Measurements from ENCODE around the gene KCND2. TPM values are rescaled to one million over a fixed set of nuclear protein-coding genes. Genes with fewer than 3 reads are reported as not detected.

The KCND2 gene
- total and polyA plus RNA-seq, 2 donors from 2014 or later, result 0.19 TPM; not detected in 1

- Histone ChIP-seq H3K36me3 (ENCODE audit: control insufficient read depth in 2 of 3, insufficient read depth in 3 of 3, low read length in 3 of 3) (no peaks in the 10 kb centered on the region), H3K4me1 (ENCODE audit: control insufficient read depth in 2 of 3, insufficient read depth in 2 of 3, low read depth in 1 of 3, low read length in 3 of 3) (no peaks in the 10 kb centered on the region), H3K4me3 (ENCODE audit: low read length in 3 of 3) (no peak overlapping the region), H3K27ac (ENCODE audit: low read depth in 2 of 2, low read length in 2 of 2) (no peak overlapping the region), H3K9ac (ENCODE audit: low read length in 3 of 3) (no peak overlapping the region), H3K27me3 (ENCODE audit: control insufficient read depth, insufficient read depth, low read length) (no peaks in the 10 kb centered on the region), H3K9me3 (ENCODE audit: control insufficient read depth in 2 of 3, insufficient read depth in 1 of 3, low read length in 3 of 3) (no peaks in the 10 kb centered on the region)
- DNase-seq (no peak), FAIRE-seq (no peak)
- intact Hi-C loops (cut with DNase I), result no loop called here
- no peak for TF ChIP-seq CTCF (IDR thresholded peaks at IDR 0.05; ENCODE audit: borderline replicate concordance, extremely low read depth, insufficient read depth)
These were observed 330.4 kb downstream of the KCND2 start for GRCh38 chr7:120603366-120603765.

- intact Hi-C loops (cut with DNase I), result no loop called here
- no peaks in the 10 kb centered on the region for H3K9me3 ChIP-seq (ENCODE audit: control insufficient read depth in 2 of 3, insufficient read depth in 1 of 3, low read length in 3 of 3)
- no peaks in the 10 kb centered on the region for H3K27me3 ChIP-seq (ENCODE audit: control insufficient read depth, insufficient read depth, low read length)
- no peaks in the 10 kb centered on the region for H3K4me1 ChIP-seq (ENCODE audit: control insufficient read depth in 2 of 3, insufficient read depth in 2 of 3, low read depth in 1 of 3, low read length in 3 of 3)
- no peak overlapping the region for H3K9ac ChIP-seq (ENCODE audit: low read length in 3 of 3)
- H3K4me3 ChIP-seq (ENCODE audit: low read length in 3 of 3), result no peak overlapping the region
- DNase-seq, result no peak
- no peaks in the 10 kb centered on the region for H3K36me3 ChIP-seq (ENCODE audit: control insufficient read depth in 2 of 3, insufficient read depth in 3 of 3, low read length in 3 of 3)
- no peak for TF ChIP-seq CTCF (IDR thresholded peaks at IDR 0.05; ENCODE audit: borderline replicate concordance, extremely low read depth, insufficient read depth)
- no peak overlapping the region for H3K27ac ChIP-seq (ENCODE audit: low read depth in 2 of 2, low read length in 2 of 2)
- FAIRE-seq, result no peak
These were observed 336.3 kb downstream of the KCND2 start for GRCh38 chr7:120609136-120609753.

GRCh38 chr7:120611975-120612374 lies 339.0 kb downstream of the KCND2 start:
- no peak overlapping the region for H3K9ac ChIP-seq (ENCODE audit: low read length in 3 of 3)
- intact Hi-C loops (cut with DNase I), result no loop called here
- H3K27me3 ChIP-seq (ENCODE audit: control insufficient read depth, insufficient read depth, low read length), result no peaks in the 10 kb centered on the region
- no peaks in the 10 kb centered on the region for H3K36me3 ChIP-seq (ENCODE audit: control insufficient read depth in 2 of 3, insufficient read depth in 3 of 3, low read length in 3 of 3)
- FAIRE-seq (no peak), DNase-seq (no peak)
- TF ChIP-seq CTCF (IDR thresholded peaks at IDR 0.05; ENCODE audit: borderline replicate concordance, extremely low read depth, insufficient read depth), result no peak
- no peaks in the 10 kb centered on the region for H3K9me3 ChIP-seq (ENCODE audit: control insufficient read depth in 2 of 3, insufficient read depth in 1 of 3, low read length in 3 of 3)
- H3K4me3 ChIP-seq (ENCODE audit: low read length in 3 of 3), result no peak overlapping the region
- no peak overlapping the region for H3K27ac ChIP-seq (ENCODE audit: low read depth in 2 of 2, low read length in 2 of 2)
- no peaks in the 10 kb centered on the region for H3K4me1 ChIP-seq (ENCODE audit: control insufficient read depth in 2 of 3, insufficient read depth in 2 of 3, low read depth in 1 of 3, low read length in 3 of 3)

GRCh38 chr7:120615703-120616102 lies 342.7 kb downstream of the KCND2 start:
- no peak for TF ChIP-seq CTCF (IDR thresholded peaks at IDR 0.05; ENCODE audit: borderline replicate concordance, extremely low read depth, insufficient read depth)
- Histone ChIP-seq H3K4me1 (ENCODE audit: control insufficient read depth in 2 of 3, insufficient read depth in 2 of 3, low read depth in 1 of 3, low read length in 3 of 3) (no peaks in the 10 kb centered on the region), H3K27ac (ENCODE audit: low read depth in 2 of 2, low read length in 2 of 2) (no peak overlapping the region), H3K4me3 (ENCODE audit: low read length in 3 of 3) (no peak overlapping the region), H3K36me3 (ENCODE audit: control insufficient read depth in 2 of 3, insufficient read depth in 3 of 3, low read length in 3 of 3) (no peaks in the 10 kb centered on the region), H3K9me3 (ENCODE audit: control insufficient read depth in 2 of 3, insufficient read depth in 1 of 3, low read length in 3 of 3) (no peaks in the 10 kb centered on the region), H3K27me3 (ENCODE audit: control insufficient read depth, insufficient read depth, low read length) (no peaks in the 10 kb centered on the region), H3K9ac (ENCODE audit: low read length in 3 of 3) (no peak overlapping the region)
- no peak for DNase-seq
- FAIRE-seq, result no peak
- intact Hi-C loops (cut with DNase I), result no loop called here
